H1 (cell line): Measurements from ENCODE around the gene TMPRSS3. TPM values are rescaled to one million over a fixed set of nuclear protein-coding genes. Genes with fewer than 3 reads are reported as not detected.

Experiments used
- CTCF ChIA-PET: fragments of 300-600 bp; sonication (Branson Sonifier 250); formaldehyde crosslinking; loops from one replicate; lab custom pipeline; 2021; ENCODE audit not compliant: partially characterized antibody; lab: Charles Lee
- POLR2A ChIA-PET: fragments of 300-600 bp; sonication (Branson Sonifier 250); formaldehyde crosslinking; loops from one replicate; lab custom pipeline; 2021; ENCODE audit warnings: inconsistent platforms; ENCODE audit not compliant: partially characterized antibody; lab: Charles Lee
- DNase-seq, 2 experiments: peaks; one replicate each; pipeline versions ENCODE4 v3.0.0 to v3.0.0-alpha.2; 2010 to 2022; ENCODE audit warnings: low spot score in 2 of 2, low read depth in 1 of 2, mixed read lengths in 1 of 2
- FAIRE-seq: peaks from 2 replicates; lab custom pipeline; 2011; peaks lifted over from hg19 to GRCh38; lab: Jason Lieb, UNC
- H2AFZ ChIP-seq: 2 replicates; pipeline ENCODE4 v1.8.1; 2012; ENCODE audit warnings: low read length, inconsistent platforms
- H2AK5ac ChIP-seq: 2 replicates; pipeline ENCODE4 v1.6.1; 2013; ENCODE audit warnings: low read depth, low read length
- H2BK120ac ChIP-seq: replicated peaks from 2 replicates; pipeline ENCODE3; 2013; ENCODE audit warnings: low read depth, low read length, inconsistent platforms
- H2BK12ac ChIP-seq: 2 replicates; pipeline ENCODE4 v1.6.1; 2013; ENCODE audit warnings: low read depth, low read length
- H2BK15ac ChIP-seq: 2 replicates; pipeline ENCODE4 v1.6.1; 2013; ENCODE audit warnings: low read length
- H2BK20ac ChIP-seq: 2 replicates; pipeline ENCODE4 v1.6.1; 2013; ENCODE audit warnings: low read length
- H2BK5ac ChIP-seq: 2 replicates; pipeline ENCODE4 v1.6.1; 2013; ENCODE audit warnings: low read depth, low read length
- H3K14ac ChIP-seq: 2 replicates; pipeline ENCODE4 v1.6.1; 2013; ENCODE audit warnings: inconsistent platforms; ENCODE audit not compliant: insufficient read length
- H3K18ac ChIP-seq: 2 replicates; pipeline ENCODE4 v1.6.1; 2013; ENCODE audit warnings: low read length; ENCODE audit errors: extremely low read depth
- H3K23ac ChIP-seq: 2 replicates; pipeline ENCODE4 v1.6.1; 2013; ENCODE audit warnings: inconsistent platforms; ENCODE audit not compliant: insufficient read length
- H3K23me2 ChIP-seq: 2 replicates; pipeline ENCODE4 v1.6.1; 2013; ENCODE audit warnings: low read depth, low read length
- H3K27ac ChIP-seq: 2 replicates; pipeline ENCODE4 v1.6.1; 2011; ENCODE audit warnings: low read depth, low read length, inconsistent platforms
- H3K27me3 ChIP-seq, 4 experiments: replicated peaks in 1 of 4; 1 replicate in 1 of 4; 2 replicates in 3 of 4; pipeline versions ENCODE4 v1.6.1 to v1.8.1; 2011 to 2013; ENCODE audit warnings: low read length in 3 of 4, mild to moderate bottlenecking in 3 of 4, inconsistent platforms in 2 of 4, mixed read lengths in 2 of 4, moderate library complexity in 1 of 4; ENCODE audit not compliant: control insufficient read depth in 3 of 4, insufficient read depth in 3 of 4; ENCODE audit errors: extremely low read depth in 1 of 4
- H3K36me3 ChIP-seq, 4 experiments: 2 replicates each; pipeline versions ENCODE4 v1.6.1 to v1.8.1; 2011 to 2013; ENCODE audit warnings: mild to moderate bottlenecking in 4 of 4, low read length in 3 of 4, moderate library complexity in 2 of 4, control low read depth in 1 of 4, inconsistent platforms in 1 of 4; ENCODE audit not compliant: insufficient read depth in 4 of 4, control insufficient read depth in 2 of 4
- H3K4ac ChIP-seq: replicated peaks from 2 replicates; pipeline ENCODE3; 2013; ENCODE audit warnings: low read length, low read depth, mixed read lengths, inconsistent platforms; ENCODE audit not compliant: insufficient read length
- H3K4me1 ChIP-seq, 4 experiments: replicated peaks in 1 of 4; 1 replicate in 1 of 4; 2 replicates in 3 of 4; pipeline versions ENCODE4 v1.6.1 to v1.8.1; 2011 to 2013; ENCODE audit warnings: low read length in 3 of 4, inconsistent platforms in 2 of 4, mixed read lengths in 1 of 4; ENCODE audit not compliant: insufficient read depth in 4 of 4, control insufficient read depth in 3 of 4
- H3K4me2 ChIP-seq, 2 experiments: 2 replicates each; pipeline versions ENCODE4 v1.6.1 to v1.8.1; 2011 to 2013; ENCODE audit warnings: low read depth in 2 of 2, low read length in 2 of 2, control low read depth in 1 of 2, inconsistent platforms in 1 of 2, mild to moderate bottlenecking in 1 of 2; ENCODE audit not compliant: insufficient read depth in 1 of 2
- H3K4me3 ChIP-seq, 4 experiments: fragments of 200-600, 300-600 bp in 1 of 4; sonication (generic), shearing (Covaris generic), sonication (Bioruptor Twin) in 1 of 4; 2 replicates each; pipeline versions ENCODE4 v1.5.1 to v1.8.1; 2011 to 2016; ENCODE audit warnings: low read length in 4 of 4, low read depth in 3 of 4, control low read depth in 2 of 4, inconsistent platforms in 2 of 4, mild to moderate bottlenecking in 2 of 4, mixed read lengths in 1 of 4, moderate library complexity in 1 of 4; ENCODE audit not compliant: insufficient read depth in 2 of 4; ENCODE audit errors: extremely low read depth in 1 of 4
- H3K56ac ChIP-seq: replicated peaks from 2 replicates; pipeline ENCODE3; 2013; ENCODE audit warnings: low read depth, mild to moderate bottlenecking, mixed read lengths, low read length, inconsistent platforms; ENCODE audit not compliant: insufficient read length
- H3K79me1 ChIP-seq: 2 replicates; pipeline ENCODE4 v1.6.1; 2013; ENCODE audit warnings: low read depth, low read length, control low read depth
- H3K79me2 ChIP-seq, 2 experiments: 2 replicates each; pipeline versions ENCODE4 v1.6.1 to v1.8.1; 2012 to 2013; ENCODE audit warnings: low read length in 2 of 2, mild to moderate bottlenecking in 2 of 2, inconsistent platforms in 1 of 2; ENCODE audit not compliant: insufficient read depth in 2 of 2, control insufficient read depth in 1 of 2
- H3K9ac ChIP-seq, 4 experiments: replicated peaks in 1 of 4; 1 replicate in 1 of 4; 2 replicates in 3 of 4; pipeline versions ENCODE4 v1.6.1 to v1.8.1; 2011 to 2013; ENCODE audit warnings: low read depth in 3 of 4, low read length in 3 of 4, control low read depth in 2 of 4, mild to moderate bottlenecking in 2 of 4, moderate library complexity in 2 of 4, inconsistent platforms in 1 of 4; ENCODE audit errors: extremely low read depth in 1 of 4
- H3K9me3 ChIP-seq, 2 experiments: 2 replicates each; pipeline versions ENCODE4 v1.6.1 to v1.8.1; 2012 to 2013; ENCODE audit warnings: mild to moderate bottlenecking in 2 of 2, moderate library complexity in 2 of 2, control low read depth in 1 of 2, inconsistent platforms in 1 of 2, low read depth in 1 of 2, low read length in 1 of 2, mixed read lengths in 1 of 2; ENCODE audit not compliant: insufficient read depth in 2 of 2
- H4K20me1 ChIP-seq, 2 experiments: replicated peaks in 1 of 2; 2 replicates each; pipeline versions ENCODE3 to v1.8.1; 2011 to 2013; ENCODE audit warnings: inconsistent platforms in 2 of 2, low read length in 2 of 2, mild to moderate bottlenecking in 1 of 2; ENCODE audit not compliant: insufficient read depth in 2 of 2, control insufficient read depth in 1 of 2
- H4K5ac ChIP-seq: 2 replicates; pipeline ENCODE4 v1.6.1; 2013; ENCODE audit warnings: low read length, low read depth, mixed read lengths, inconsistent platforms; ENCODE audit not compliant: insufficient read length
- H4K8ac ChIP-seq: 2 replicates; pipeline ENCODE4 v1.8.0; 2013; ENCODE audit warnings: mild to moderate bottlenecking, moderate library complexity, low read length, inconsistent platforms; ENCODE audit not compliant: insufficient read depth; ENCODE audit errors: extremely low read depth
- H4K91ac ChIP-seq: replicated peaks from 2 replicates; pipeline ENCODE3; 2013; ENCODE audit warnings: low read length, mixed read lengths, inconsistent platforms; ENCODE audit not compliant: insufficient read length
- BACH1 ChIP-seq: IDR thresholded peaks from 2 replicates; pipeline ENCODE4 v1.6.1; 2012; ENCODE audit warnings: low read length, improper control_type of control experiment
- EGR1 ChIP-seq: IDR thresholded peaks from 2 replicates; pipeline ENCODE4 v1.6.1; 2011; ENCODE audit warnings: low read depth, low read length, borderline replicate concordance
- HDAC6 ChIP-seq: IDR thresholded peaks from one replicate; pipeline ENCODE4 v1.7.1; 2012; ENCODE audit warnings: low read depth, mild to moderate bottlenecking, inconsistent platforms, low read length, moderate library complexity
- RBBP5 ChIP-seq: IDR thresholded peaks from 2 replicates; pipeline ENCODE4 v1.7.1; 2012; ENCODE audit warnings: low read depth, mild to moderate bottlenecking, inconsistent platforms, low read length, moderate library complexity, borderline replicate concordance
- SP1 ChIP-seq: IDR thresholded peaks from 2 replicates; pipeline ENCODE4 v1.6.1; 2011; ENCODE audit warnings: low read depth, low read length
- SP4 ChIP-seq: IDR thresholded peaks from 2 replicates; pipeline ENCODE4 v1.6.1; 2012; ENCODE audit warnings: low read length, inconsistent platforms
- SRF ChIP-seq: IDR thresholded peaks from 2 replicates; pipeline ENCODE4 v1.6.1; 2011; ENCODE audit warnings: mild to moderate bottlenecking, low read depth, low read length, moderate library complexity
- WGBS, 2 experiments: shearing (Covaris generic) in 1 of 2; methylation state at CpG; one replicate each; pipeline versions ENCODE4 v1.1.6 to v1.1.7; 2013 to 2015; ENCODE audit warnings: low lambda C conversion rate in 2 of 2, mixed read lengths in 2 of 2, inconsistent platforms in 1 of 2, low coverage in 1 of 2, missing lambda C conversion rate in 1 of 2; ENCODE audit not compliant: insufficient replicate concordance in 2 of 2, insufficient coverage in 1 of 2, insufficient read length in 1 of 2; ENCODE audit errors: extremely low coverage in 1 of 2, missing lambda C conversion rate in 1 of 2; 5-methylcytosine and 5-hydroxymethylcytosine counted together
- polyA plus RNA-seq, 7 experiments: library from polyadenylated mRNA; depleted of rRNA in 3 of 7; stranded (reverse) in 5 of 7; unstranded in 2 of 7; fragments of >200 nt in 5 of 7; fragments of 200-250 nt in 2 of 7; gene quantifications; 1 replicate in 5 of 7; 2 replicates in 1 of 7; 4 replicates in 1 of 7; pipeline versions ENCODE4 v1.2.1 to v1.2.3, GENCODE V29; 2011 to 2013; ENCODE audit warnings: missing spikeins in 2 of 7, mixed read lengths in 2 of 7
- total RNA-seq: library from RNA; stranded (reverse); fragmentation: NEBNext Ultra II Directional; extraction: Animal tissue kit (Norgen Biotek cat#: 25700); gene quantifications from 2 replicates; pipeline ENCODE4 v1.2.1, GENCODE V29; 2021
- TF ChIP-seq, protein P1 (sequence below): IDR thresholded peaks from 2 replicates; pipeline ENCODE4 v1.6.1; 2011; ENCODE audit warnings: low read length, improper control_type of control experiment

Gene TMPRSS3
- total and polyA plus RNA-seq, 2 of the 8 experiments (the other 6 are each of a cell fraction or from before 2014, with no cell fraction given) = 0.38 TPM; not detected in 1

- no peak overlapping the region for H3K9ac ChIP-seq
- no peak overlapping the region for H2BK20ac ChIP-seq
- no peak overlapping the region for H3K14ac ChIP-seq
- ChIA-PET CTCF (interaction anchor here (1.0 to 2.1 kb wide), 2 partner anchors 14 to 16 kb away, joined by 3 to 8 read pairs; no protein-coding TSS in a partner anchor), POLR2A (interaction anchor here (0.7 kb wide), 1 partner anchor 41 kb away, joined by 3 read pairs; no protein-coding TSS in a partner anchor)
- no peak overlapping the region for H2BK12ac ChIP-seq
- no peak overlapping the region for H2AK5ac ChIP-seq
- H3K4me3 ChIP-seq = no peak overlapping the region
- H2BK5ac ChIP-seq = no peak overlapping the region
- no peak overlapping the region for H3K4me2 ChIP-seq
- no peak overlapping the region for H2BK120ac ChIP-seq
- no peaks in the 10 kb centered on the region for H3K23me2 ChIP-seq
- no peaks in the 10 kb centered on the region for H3K9me3 ChIP-seq
- H4K20me1 ChIP-seq = no peaks in the 10 kb centered on the region
- no peaks in the 10 kb centered on the region for H3K79me1 ChIP-seq
- H4K91ac ChIP-seq = no peak overlapping the region
- H3K4ac ChIP-seq = no peak overlapping the region
- H3K79me2 ChIP-seq = no peaks in the 10 kb centered on the region
- no peaks in the 10 kb centered on the region for H3K27me3 ChIP-seq
- H3K27ac ChIP-seq = no peak overlapping the region
- no peak for DNase-seq
- H3K56ac ChIP-seq = no peak overlapping the region
- no peak overlapping the region for H3K23ac ChIP-seq
- H2AFZ ChIP-seq = no peak overlapping the region
- no peaks in the 10 kb centered on the region for H3K36me3 ChIP-seq
- H3K4me1 ChIP-seq = no peaks in the 10 kb centered on the region
- no peak overlapping the region for H4K8ac ChIP-seq
- no peak for FAIRE-seq
- no peak overlapping the region for H2BK15ac ChIP-seq
- WGBS, 2 experiments = 90% methylated on average over 14 of the region's 14 CpGs; no CpG with 5 or more reads in 1 of the 2 experiments
- TF ChIP-seq HDAC6 = no peak
- TF ChIP-seq SRF = no peak
- TF ChIP-seq SP4 = no peak
- TF ChIP-seq, protein P1, sequence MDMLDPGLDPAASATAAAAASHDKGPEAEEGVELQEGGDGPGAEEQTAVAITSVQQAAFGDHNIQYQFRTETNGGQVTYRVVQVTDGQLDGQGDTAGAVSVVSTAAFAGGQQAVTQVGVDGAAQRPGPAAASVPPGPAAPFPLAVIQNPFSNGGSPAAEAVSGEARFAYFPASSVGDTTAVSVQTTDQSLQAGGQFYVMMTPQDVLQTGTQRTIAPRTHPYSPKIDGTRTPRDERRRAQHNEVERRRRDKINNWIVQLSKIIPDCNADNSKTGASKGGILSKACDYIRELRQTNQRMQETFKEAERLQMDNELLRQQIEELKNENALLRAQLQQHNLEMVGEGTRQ = no peak
- no peak for TF ChIP-seq SP1
- TF ChIP-seq EGR1 = no peak
- TF ChIP-seq BACH1 = no peak
- TF ChIP-seq RBBP5 = no peak
- no peak overlapping the region for H4K5ac ChIP-seq
- H3K18ac ChIP-seq = no peak overlapping the region
Observed at GRCh38 chr21:42352441-42353095, 43.3 kb downstream of the TMPRSS3 start.
